AG04449 (cell line): ENCODE data around the gene NCAPD3.

Experiments
- CTCF ChIA-PET: fragments of 350-600 bp; formaldehyde crosslinking; extraction: SDS; loops from one replicate; lab custom pipeline; 2021; ENCODE audit warnings: antibody characterized with exemption; lab: Yijun Ruan, JAX
- POLR2A ChIA-PET: fragments of 400-600, 350-600 bp; formaldehyde crosslinking; extraction: SDS; loops from one replicate; lab custom pipeline; 2020; ENCODE audit warnings: antibody characterized with exemption, inconsistent platforms; lab: Yijun Ruan, JAX
- DNase-seq: peaks from one replicate; pipeline ENCODE4 v3.0.0-alpha.2; 2010; ENCODE audit warnings: low read depth, low spot score
- H3K4me3 ChIP-seq: 2 replicates; pipeline ENCODE4 v1.5.1; 2011; ENCODE audit warnings: low read depth, mild to moderate bottlenecking, control low read depth, low read length
- CTCF ChIP-seq: IDR thresholded peaks from one replicate; pipeline ENCODE4 v1.5.1; 2011; ENCODE audit warnings: mild to moderate bottlenecking, moderate library complexity, low read length, control low read depth, inconsistent platforms; ENCODE audit not compliant: insufficient read depth; ENCODE audit errors: missing control alignments

NCAPD3 gene

DNA sequence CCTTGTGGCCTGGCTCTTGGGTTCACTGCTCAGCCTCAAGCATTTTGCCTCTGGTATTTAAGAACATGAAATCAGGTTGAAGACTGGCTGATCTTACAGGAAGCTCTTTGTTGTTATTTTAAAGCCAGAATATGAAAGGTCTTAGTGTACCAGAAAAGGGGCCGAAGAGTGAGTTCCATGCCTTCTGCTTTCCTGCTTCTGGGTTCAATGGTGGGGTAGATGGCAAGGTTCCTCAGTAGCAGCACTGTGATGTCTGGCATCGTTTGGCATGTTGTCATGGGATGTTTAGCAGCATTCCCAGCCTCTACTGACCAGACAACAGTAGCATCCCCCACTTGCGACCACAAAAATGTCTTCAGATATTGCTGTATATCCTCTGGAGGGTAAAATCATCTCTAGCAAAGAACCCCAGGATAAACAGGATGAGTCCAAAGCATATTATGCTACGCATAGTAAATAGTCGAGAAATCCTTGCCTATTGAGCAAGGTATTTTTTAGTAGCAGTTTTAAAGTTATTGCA lies 3.1 kb upstream of the NCAPD3 start:
- CTCF ChIA-PET = interaction anchor here (1.3 kb wide), 1 partner anchor 8 kb away, joined by 3 read pairs; no protein-coding TSS in a partner anchor
- peak overlapping the region; percentile 16; the same call in 1 of the 2 replicates for H3K4me3 ChIP-seq
- no peak for TF ChIP-seq CTCF

GRCh38 chr11:134224710-134225664 lies 1.2 kb upstream of the NCAPD3 start:
- H3K4me3 ChIP-seq = peak overlapping the region; percentile 67
- ChIA-PET POLR2A (interaction anchor here (0.6 to 1.4 kb wide), 3 partner anchors 19 to 448 kb away, joined by 3 to 4 read pairs (median 3); no protein-coding TSS in a partner anchor), CTCF (interaction anchor here (0.7 to 3.8 kb wide), 12 partner anchors 9 to 176 kb away, joined by 3 to 15 read pairs (median 4); no protein-coding TSS in a partner anchor)
- no peak for DNase-seq
- no peak for TF ChIP-seq CTCF

More for the DNA sequence above, 3.1 kb upstream of the NCAPD3 start:
- DNase-seq = no peak
- POLR2A ChIA-PET = no interaction called here

GRCh38 chr11:134223121-134223520 lies 646 bp downstream of the NCAPD3 start:
- peak overlapping the region; percentile 67 for H3K4me3 ChIP-seq
- ChIA-PET POLR2A (no interaction called here), CTCF (interaction anchor here (0.9 to 3.8 kb wide), 3 partner anchors 13 to 172 kb away, joined by 4 to 15 read pairs (median 5); no protein-coding TSS in a partner anchor)
- TF ChIP-seq CTCF = no peak
- no peak for DNase-seq

DNA sequence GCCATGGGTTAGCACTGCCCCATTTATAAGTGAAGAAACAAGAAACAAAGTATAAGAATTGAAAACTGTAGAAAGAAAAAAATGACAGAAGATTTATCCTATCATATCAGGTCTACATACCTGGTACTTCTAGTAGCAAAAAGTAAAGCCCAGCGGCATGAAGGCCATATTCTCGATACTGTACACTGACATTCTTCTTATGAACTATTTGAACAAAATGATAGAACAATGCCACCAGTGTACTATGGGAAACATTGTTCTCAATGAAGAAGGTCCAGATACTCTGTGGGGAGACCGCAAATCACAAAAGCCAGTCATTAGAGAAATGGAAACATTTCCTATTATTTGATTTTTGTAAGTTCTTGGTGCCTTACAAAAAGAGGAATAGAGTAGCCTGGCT lies 7.0 kb downstream of the NCAPD3 start:
- CTCF ChIA-PET = interaction anchor here (1.5 kb wide), 1 partner anchor 9 kb away, joined by 3 read pairs; no protein-coding TSS in a partner anchor

DNA sequence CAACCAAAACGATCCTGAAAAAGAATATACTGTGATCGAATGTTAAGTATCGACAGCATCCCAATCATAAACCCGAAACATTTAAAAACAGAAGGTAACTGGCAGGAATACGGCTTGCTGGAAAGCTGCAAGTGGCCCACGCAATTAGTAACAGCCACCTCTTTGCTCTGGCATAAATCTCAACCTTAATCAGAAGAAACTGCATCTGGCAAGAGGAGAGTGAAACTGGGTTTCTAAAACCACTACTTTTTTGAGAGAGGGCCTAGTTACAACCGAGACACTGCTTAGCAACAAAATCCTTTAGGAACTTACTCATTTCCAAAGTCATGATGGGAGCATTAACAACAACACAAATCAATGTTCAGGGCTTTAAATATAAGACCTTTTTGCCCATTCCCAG lies 7.9 kb downstream of the NCAPD3 start:
- H3K4me3 ChIP-seq = no peak overlapping the region
- no peak for TF ChIP-seq CTCF
- CTCF ChIA-PET = no interaction called here
- DNase-seq = no peak
- POLR2A ChIA-PET = no interaction called here

More for the DNA sequence above, 7.0 kb downstream of the NCAPD3 start:
- TF ChIP-seq CTCF = no peak
- no peak for DNase-seq
- no peak overlapping the region for H3K4me3 ChIP-seq
- POLR2A ChIA-PET = no interaction called here
